ENCODE data around the gene IFNAR2. TPM values are rescaled to one million over a fixed set of nuclear protein-coding genes. Genes with fewer than 3 reads are reported as not detected.

Gene IFNAR2
- total RNA-seq, 6 donors from 2014 or later: 10.5 to 36.0 (median 22.3) TPM

DNA sequence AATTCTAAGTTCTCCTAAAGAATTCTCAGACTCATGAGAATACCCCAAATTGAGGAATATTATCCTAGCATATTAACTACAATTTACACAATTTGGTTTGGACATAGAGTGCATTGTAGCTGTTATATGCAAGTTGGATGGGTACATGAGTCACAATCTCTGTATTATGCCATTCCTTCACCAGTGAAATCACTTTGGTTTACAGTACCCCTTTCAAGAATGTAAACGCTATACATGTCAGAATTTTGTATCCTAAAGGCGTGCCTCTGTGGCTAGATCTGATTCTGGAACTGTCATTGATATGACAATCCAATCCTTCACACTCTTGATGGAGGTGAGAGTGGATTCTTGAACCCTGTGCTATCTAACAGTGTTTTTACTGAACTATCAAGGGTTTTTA, 29.7 kb downstream of the IFNAR2 start:
- 81 to 83% methylated on average over 2 of the region's 2 CpGs for WGBS, 2 donors
- no peak for TF ChIP-seq POLR2A (IDR thresholded peaks at IDR 0.05)
- TF ChIP-seq, protein P1, sequence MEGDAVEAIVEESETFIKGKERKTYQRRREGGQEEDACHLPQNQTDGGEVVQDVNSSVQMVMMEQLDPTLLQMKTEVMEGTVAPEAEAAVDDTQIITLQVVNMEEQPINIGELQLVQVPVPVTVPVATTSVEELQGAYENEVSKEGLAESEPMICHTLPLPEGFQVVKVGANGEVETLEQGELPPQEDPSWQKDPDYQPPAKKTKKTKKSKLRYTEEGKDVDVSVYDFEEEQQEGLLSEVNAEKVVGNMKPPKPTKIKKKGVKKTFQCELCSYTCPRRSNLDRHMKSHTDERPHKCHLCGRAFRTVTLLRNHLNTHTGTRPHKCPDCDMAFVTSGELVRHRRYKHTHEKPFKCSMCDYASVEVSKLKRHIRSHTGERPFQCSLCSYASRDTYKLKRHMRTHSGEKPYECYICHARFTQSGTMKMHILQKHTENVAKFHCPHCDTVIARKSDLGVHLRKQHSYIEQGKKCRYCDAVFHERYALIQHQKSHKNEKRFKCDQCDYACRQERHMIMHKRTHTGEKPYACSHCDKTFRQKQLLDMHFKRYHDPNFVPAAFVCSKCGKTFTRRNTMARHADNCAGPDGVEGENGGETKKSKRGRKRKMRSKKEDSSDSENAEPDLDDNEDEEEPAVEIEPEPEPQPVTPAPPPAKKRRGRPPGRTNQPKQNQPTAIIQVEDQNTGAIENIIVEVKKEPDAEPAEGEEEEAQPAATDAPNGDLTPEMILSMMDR (IDR thresholded peaks at IDR 0.05): no peak
- no peak for TF ChIP-seq EP300 (IDR thresholded peaks at IDR 0.05)
- TF ChIP-seq POLR2AphosphoS5 (IDR thresholded peaks at IDR 0.05): no peak
- Histone ChIP-seq H3K4me3 (no peak overlapping the region), H3K9me3 (no peaks in the 10 kb centered on the region), H3K4me1 (peaks cover 0 to 4% (median 0%) of the 10 kb centered on the region in 4 donors), H3K27me3 (no peaks in the 10 kb centered on the region), H3K36me3 (peaks cover 10 to 78% (median 26%) of the 10 kb centered on the region in 4 donors), H3K27ac (no peak overlapping the region)
- DNase-seq (no peak), ATAC-seq (ENCODE audit: low FRiP score in 2 of 2) (no peak)

DNA sequence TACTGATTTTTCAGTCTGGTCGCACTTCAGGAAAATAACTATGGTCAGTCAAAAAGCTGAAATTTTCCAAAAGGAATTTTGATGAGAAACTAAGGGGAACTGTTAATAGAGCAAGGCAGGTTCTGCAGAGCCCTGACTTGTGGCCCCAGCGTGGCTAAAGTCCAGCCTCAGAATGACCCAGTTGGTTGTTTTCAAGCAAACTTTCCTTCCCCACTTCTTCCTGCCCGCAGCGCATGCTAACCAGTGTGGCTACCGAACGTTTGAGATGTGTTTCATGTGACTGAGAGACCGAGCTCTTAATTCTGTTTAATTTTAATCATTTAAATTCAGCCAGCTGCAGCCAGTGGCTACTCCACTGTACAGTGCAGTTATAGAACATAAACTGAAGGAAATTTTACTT, 30.3 kb downstream of the IFNAR2 start:
- WGBS, 2 donors: 61 to 71% methylated on average over 7 of the region's 7 CpGs
- ATAC-seq (ENCODE audit: low FRiP score in 2 of 2): no peak
- Histone ChIP-seq H3K9me3 (no peaks in the 10 kb centered on the region), H3K4me3 (no peak overlapping the region), H3K27me3 (no peaks in the 10 kb centered on the region), H3K27ac (no peak overlapping the region), H3K36me3 (peaks cover 7 to 72% (median 24%) of the 10 kb centered on the region in 4 donors), H3K4me1 (peaks cover 0 to 4% (median 0%) of the 10 kb centered on the region in 4 donors)
- DNase-seq: peak in 1 of 2 donors; percentile 32
- no peak for TF ChIP-seq POLR2A (IDR thresholded peaks at IDR 0.05)
- TF ChIP-seq POLR2AphosphoS5 (IDR thresholded peaks at IDR 0.05): no peak
- TF ChIP-seq, protein P1 (IDR thresholded peaks at IDR 0.05): no peak
- no peak for TF ChIP-seq EP300 (IDR thresholded peaks at IDR 0.05)

DNA sequence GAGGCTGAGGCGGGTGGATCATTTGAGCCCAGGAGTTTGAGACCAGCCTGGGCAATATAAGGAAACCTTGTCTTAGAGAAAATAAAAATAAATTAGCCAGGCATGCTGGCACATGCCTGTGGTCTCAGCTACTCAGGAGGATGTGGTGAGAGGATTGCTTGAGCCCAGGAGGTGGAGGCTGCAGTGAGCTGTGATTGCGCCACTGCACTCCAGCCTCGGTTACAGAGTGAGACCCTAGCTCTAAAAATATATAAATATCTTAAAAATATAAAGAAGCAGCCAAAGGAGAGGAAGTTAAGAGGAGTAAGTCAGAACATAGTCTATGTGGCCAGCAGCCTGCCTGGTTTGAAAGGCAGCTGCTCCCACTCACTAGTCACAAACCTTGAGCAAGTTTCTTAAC, 31.9 kb downstream of the IFNAR2 start:
- Histone ChIP-seq H3K9me3 (no peaks in the 10 kb centered on the region), H3K27ac (peak overlapping the region in 2 of 4 donors; percentile 31 to 33), H3K27me3 (no peaks in the 10 kb centered on the region), H3K4me3 (no peak overlapping the region), H3K36me3 (peaks cover 2 to 59% (median 24%) of the 10 kb centered on the region in 4 donors), H3K4me1 (peaks cover 6 to 14% (median 7%) of the 10 kb centered on the region in 4 donors)
- 51 to 60% methylated on average over 3 of the region's 3 CpGs for WGBS, 2 donors
- no peak for TF ChIP-seq EP300 (IDR thresholded peaks at IDR 0.05)
- TF ChIP-seq, protein P1 (IDR thresholded peaks at IDR 0.05): no peak
- TF ChIP-seq POLR2A (IDR thresholded peaks at IDR 0.05): no peak
- no peak for TF ChIP-seq POLR2AphosphoS5 (IDR thresholded peaks at IDR 0.05)
- DNase-seq (peak in 1 of 2 donors; percentile 61), ATAC-seq (ENCODE audit: low FRiP score in 2 of 2) (no peak)

DNA sequence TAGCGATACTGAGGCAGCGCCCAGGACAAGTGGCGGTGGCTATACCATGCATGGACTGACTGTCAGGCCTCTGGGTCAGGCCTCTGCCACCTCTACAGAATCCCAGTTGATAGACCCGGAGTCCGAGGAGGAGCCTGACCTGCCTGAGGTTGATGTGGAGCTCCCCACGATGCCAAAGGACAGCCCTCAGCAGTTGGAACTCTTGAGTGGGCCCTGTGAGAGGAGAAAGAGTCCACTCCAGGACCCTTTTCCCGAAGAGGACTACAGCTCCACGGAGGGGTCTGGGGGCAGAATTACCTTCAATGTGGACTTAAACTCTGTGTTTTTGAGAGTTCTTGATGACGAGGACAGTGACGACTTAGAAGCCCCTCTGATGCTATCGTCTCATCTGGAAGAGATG, 33.2 kb downstream of the IFNAR2 start:
- no peak for ATAC-seq (ENCODE audit: low FRiP score in 2 of 2)
- WGBS, 2 donors: 94 to 96% methylated on average over 10 to 11 of the region's 11 CpGs
- Histone ChIP-seq H3K27ac (no peak overlapping the region), H3K4me3 (no peak overlapping the region), H3K27me3 (no peaks in the 10 kb centered on the region), H3K4me1 (peaks cover 13 to 26% (median 17%) of the 10 kb centered on the region in 4 donors), H3K9me3 (no peaks in the 10 kb centered on the region), H3K36me3 (peaks cover 2 to 47% (median 15%) of the 10 kb centered on the region in 4 donors)
- no peak for DNase-seq
- TF ChIP-seq POLR2AphosphoS5 (IDR thresholded peaks at IDR 0.05): no peak
- TF ChIP-seq, protein P1 (IDR thresholded peaks at IDR 0.05): no peak

DNA sequence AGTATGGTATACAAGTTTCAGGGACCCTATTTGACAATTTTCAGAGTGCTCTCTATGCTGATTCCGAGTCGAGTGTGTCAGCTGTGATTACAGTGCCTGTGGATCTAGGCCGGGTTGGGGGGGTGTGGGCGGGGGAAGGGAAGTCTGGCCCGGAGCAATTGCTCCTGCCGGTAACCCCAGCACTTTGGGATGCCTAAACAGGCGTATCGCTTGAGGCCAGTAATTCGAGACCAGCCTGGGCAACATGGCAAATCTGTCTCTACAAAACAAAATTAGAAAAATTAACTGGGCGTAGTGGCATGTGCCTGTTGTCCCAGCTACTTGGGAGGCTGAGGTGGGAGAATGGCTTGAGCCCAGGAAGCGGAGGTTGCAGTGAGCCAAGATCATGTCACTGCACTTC, 34.8 kb downstream of the IFNAR2 start:
- Histone ChIP-seq H3K9me3 (no peaks in the 10 kb centered on the region), H3K27ac (peak overlapping the region in 1 of 4 donors; percentile 91), H3K4me3 (no peak overlapping the region), H3K27me3 (no peaks in the 10 kb centered on the region), H3K36me3 (peaks cover 5 to 37% (median 15%) of the 10 kb centered on the region in 4 donors), H3K4me1 (peaks cover 22 to 38% (median 29%) of the 10 kb centered on the region in 4 donors)
- WGBS, 2 donors: 91 to 94% methylated on average over 11 of the region's 11 CpGs
- DNase-seq (no peak), ATAC-seq (ENCODE audit: low FRiP score in 2 of 2) (no peak)
- TF ChIP-seq, protein P1 (IDR thresholded peaks at IDR 0.05): no peak
- TF ChIP-seq EP300 (IDR thresholded peaks at IDR 0.05): no peak
- TF ChIP-seq POLR2AphosphoS5 (IDR thresholded peaks at IDR 0.05): no peak
- TF ChIP-seq POLR2A (IDR thresholded peaks at IDR 0.05): no peak
